Coronary artery (tissue), 2 donors: ENCODE data around the gene SFI1.

ENCODE experiments used
- DNase-seq: peaks from one replicate; pipeline ENCODE4 v3.0.0-alpha.2; 2017; ENCODE audit warnings: low spot score
- H3K27ac ChIP-seq, 2 donors: fragments of 200-600 bp; sonication (generic); one replicate each; pipeline ENCODE4 v1.5.1; 2016 to 2019
- H3K4me3 ChIP-seq: fragments of 200-600 bp; sonication (generic); 2 replicates; pipeline ENCODE4 v1.5.1; 2016; ENCODE audit warnings: mild to moderate bottlenecking, moderate library complexity
- TF ChIP-seq, protein P1 (sequence below): fragments of 200-600 bp; sonication (generic); IDR thresholded peaks from one replicate; pipeline ENCODE4 v1.5.1; 2019; ENCODE audit warnings: antibody characterized with exemption

Gene SFI1, protein sequence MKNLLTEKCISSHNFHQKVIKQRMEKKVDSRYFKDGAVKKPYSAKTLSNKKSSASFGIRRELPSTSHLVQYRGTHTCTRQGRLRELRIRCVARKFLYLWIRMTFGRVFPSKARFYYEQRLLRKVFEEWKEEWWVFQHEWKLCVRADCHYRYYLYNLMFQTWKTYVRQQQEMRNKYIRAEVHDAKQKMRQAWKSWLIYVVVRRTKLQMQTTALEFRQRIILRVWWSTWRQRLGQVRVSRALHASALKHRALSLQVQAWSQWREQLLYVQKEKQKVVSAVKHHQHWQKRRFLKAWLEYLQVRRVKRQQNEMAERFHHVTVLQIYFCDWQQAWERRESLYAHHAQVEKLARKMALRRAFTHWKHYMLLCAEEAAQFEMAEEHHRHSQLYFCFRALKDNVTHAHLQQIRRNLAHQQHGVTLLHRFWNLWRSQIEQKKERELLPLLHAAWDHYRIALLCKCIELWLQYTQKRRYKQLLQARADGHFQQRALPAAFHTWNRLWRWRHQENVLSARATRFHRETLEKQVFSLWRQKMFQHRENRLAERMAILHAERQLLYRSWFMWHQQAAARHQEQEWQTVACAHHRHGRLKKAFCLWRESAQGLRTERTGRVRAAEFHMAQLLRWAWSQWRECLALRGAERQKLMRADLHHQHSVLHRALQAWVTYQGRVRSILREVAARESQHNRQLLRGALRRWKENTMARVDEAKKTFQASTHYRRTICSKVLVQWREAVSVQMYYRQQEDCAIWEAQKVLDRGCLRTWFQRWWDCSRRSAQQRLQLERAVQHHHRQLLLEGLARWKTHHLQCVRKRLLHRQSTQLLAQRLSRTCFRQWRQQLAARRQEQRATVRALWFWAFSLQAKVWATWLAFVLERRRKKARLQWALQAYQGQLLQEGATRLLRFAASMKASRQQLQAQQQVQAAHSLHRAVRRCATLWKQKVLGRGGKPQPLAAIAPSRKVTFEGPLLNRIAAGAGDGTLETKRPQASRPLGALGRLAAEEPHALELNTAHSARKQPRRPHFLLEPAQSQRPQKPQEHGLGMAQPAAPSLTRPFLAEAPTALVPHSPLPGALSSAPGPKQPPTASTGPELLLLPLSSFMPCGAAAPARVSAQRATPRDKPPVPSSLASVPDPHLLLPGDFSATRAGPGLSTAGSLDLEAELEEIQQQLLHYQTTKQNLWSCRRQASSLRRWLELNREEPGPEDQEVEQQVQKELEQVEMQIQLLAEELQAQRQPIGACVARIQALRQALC

DNA sequence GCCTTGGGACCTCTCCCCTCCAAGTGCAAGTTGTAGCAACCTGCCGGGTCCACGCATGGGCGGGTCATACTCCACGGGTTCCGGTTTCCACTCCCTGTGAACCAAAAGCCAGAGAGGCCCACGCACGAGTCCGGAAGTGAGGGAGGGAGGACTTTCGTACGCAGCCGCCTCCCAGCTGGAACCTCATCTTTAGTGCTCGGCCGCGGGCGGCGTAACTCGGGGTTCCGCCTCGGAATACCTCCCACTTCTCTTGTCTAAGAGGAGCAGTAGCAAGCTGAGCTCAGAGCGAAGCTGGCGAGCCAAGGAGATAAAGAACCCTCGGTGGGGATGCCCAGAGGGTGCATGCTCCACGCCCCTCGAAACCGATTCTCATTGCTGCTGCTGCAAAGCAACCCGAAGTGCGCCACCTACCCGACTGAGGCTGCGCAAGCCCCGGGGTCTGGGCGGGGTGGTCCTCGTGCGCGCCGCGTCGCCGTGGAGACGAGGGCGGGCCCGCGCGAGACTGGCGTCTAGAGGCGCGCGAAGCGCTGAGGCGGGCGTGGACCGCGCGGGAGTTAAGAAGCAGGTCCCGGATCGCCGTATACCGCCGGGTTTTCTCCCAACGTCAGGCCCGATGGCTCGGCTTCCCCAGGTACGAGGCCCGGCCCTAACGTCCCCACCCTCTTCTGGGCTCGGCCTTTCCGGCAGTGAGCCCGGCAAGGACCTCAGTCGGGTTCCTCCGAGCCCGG is at the start of gene SFI1:
TSS of gene SFI1 (plus strand) at position 530 of the 728 bp plus-strand sequence. CDS start 11,749 bp downstream, outside the sequence.
- Histone ChIP-seq H3K4me3 (peak within 1 kb of the TSS; percentile 81), H3K27ac (peak within 1 kb of the TSS; percentile 72 to 74)
- peak; percentile 92 for DNase-seq
- TF ChIP-seq, protein P1, sequence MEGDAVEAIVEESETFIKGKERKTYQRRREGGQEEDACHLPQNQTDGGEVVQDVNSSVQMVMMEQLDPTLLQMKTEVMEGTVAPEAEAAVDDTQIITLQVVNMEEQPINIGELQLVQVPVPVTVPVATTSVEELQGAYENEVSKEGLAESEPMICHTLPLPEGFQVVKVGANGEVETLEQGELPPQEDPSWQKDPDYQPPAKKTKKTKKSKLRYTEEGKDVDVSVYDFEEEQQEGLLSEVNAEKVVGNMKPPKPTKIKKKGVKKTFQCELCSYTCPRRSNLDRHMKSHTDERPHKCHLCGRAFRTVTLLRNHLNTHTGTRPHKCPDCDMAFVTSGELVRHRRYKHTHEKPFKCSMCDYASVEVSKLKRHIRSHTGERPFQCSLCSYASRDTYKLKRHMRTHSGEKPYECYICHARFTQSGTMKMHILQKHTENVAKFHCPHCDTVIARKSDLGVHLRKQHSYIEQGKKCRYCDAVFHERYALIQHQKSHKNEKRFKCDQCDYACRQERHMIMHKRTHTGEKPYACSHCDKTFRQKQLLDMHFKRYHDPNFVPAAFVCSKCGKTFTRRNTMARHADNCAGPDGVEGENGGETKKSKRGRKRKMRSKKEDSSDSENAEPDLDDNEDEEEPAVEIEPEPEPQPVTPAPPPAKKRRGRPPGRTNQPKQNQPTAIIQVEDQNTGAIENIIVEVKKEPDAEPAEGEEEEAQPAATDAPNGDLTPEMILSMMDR = no peak

DNA sequence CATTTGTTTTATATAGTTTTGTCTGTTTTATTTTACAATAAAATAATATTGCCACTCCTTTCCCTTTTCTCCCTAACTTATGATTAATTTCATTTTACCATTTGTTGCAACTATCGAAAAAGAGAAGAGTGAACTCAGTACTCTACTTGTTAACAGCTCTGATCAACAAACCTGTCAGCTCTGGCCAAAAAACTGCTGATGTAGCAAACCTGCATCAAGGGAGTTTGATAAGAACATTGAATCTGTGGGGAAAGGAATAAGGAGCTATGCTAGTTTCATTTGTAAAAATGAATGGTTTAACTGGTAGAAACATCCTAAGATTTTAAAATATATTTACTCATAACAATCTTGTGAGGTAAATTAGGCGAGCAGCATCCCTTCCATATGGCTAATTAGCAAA is 49.6 kb upstream of the SFI1 start:
- Histone ChIP-seq H3K27ac (no peak overlapping the region), H3K4me3 (no peak overlapping the region)
- TF ChIP-seq, protein P1 = no peak
- DNase-seq = no peak

DNA sequence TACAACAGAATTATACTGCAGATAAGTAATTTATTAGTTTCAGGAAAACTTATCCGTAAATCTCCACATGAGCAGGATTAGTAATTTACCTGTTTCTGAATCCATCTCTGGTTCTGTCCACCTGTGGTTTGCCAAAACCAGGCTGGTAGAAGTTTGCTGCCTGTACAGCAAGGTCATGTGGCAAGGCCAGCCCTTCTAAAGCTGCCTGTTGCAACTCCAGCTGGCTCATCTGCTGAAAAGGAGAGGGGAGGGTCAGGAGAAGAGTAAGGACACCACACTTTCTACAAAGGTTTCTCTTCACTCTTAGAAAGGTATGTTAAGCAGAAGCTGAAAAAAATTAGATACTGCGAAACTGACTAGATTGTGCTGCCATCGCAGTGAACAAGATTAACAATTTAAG is 49.0 kb upstream of the SFI1 start:
- no peak for DNase-seq
- Histone ChIP-seq H3K27ac (no peak overlapping the region), H3K4me3 (no peak overlapping the region)
- TF ChIP-seq, protein P1 = no peak

DNA sequence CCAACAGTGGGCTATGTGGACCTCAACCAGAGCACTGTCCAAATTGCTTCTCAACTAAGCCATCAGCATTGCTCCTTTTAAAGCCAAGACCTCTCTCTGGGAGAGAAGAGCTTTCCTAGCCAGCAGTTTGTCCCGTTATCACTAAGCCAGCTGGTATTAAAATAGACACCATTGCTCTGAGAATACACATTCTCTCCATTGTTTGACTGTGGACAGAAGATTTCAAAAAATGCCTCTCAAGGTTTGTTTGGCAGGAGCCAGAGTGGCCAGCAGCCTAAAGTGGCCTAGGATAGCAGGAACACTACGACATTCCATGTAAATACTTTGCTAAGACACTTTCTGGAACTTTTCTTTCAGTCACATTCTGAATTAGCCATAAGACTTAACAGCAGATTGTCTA is 48.0 kb upstream of the SFI1 start:
- DNase-seq = no peak
- Histone ChIP-seq H3K27ac (no peak overlapping the region), H3K4me3 (no peak overlapping the region)
- TF ChIP-seq, protein P1 = no peak

DNA sequence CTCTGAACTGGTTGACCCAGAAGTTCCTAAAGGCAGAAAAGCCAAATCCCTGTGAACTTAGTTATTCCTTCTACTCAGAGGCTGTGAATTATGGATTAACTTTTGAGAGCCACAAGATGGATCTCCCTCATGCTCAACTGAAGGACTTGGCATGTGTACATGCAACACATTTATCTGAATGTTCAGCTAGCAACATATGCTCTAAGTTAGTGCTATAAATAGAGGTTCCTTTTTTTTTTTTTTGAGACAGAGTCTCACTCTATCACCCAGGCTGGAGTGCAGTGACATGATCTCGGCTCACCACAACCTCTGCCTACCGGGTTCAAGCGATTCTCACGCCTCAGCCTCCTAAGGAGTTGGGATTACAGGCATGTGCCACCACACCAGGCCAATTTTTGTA is 46.8 kb upstream of the SFI1 start:
- Histone ChIP-seq H3K27ac (no peak overlapping the region), H3K4me3 (no peak overlapping the region)
- TF ChIP-seq, protein P1 = no peak
- no peak for DNase-seq
